Myocyte (in vitro differentiated cells): ENCODE results near the gene MEIKIN. TPM values are rescaled to one million over a fixed set of nuclear protein-coding genes. Genes with fewer than 3 reads are reported as not detected.
A peak's percentile ranks its signal among the peaks of the same experiment; 100 is the strongest.

Source experiments
- DNase-seq: peaks from one replicate; pipeline ENCODE4 v3.0.0-alpha.2; 2012; ENCODE audit warnings: low read depth
- polyA plus RNA-seq: library from polyadenylated mRNA; unstranded; fragments of >200 nt; gene quantifications from one replicate; pipeline ENCODE4 v1.2.1, GENCODE V29; 2012; ENCODE audit warnings: missing spikeins
- total RNA-seq: library from RNA; depleted of rRNA; stranded (reverse); fragments of >200 nt; gene quantifications from 2 replicates; pipeline ENCODE4 v1.2.3, GENCODE V29; 2014

The MEIKIN gene
- total RNA-seq: not detected in 2 replicates
- polyA plus RNA-seq: not detected

GRCh38 chr5:131945551-131946168 is at the start of gene MEIKIN:
MEIKIN (minus strand) TSS chr5:131945663; CDS start chr5:131945505, 158 bp downstream.
- no peak for DNase-seq

GRCh38 chr5:131994533-131995226 is 49.2 kb upstream of the MEIKIN start:
- no peak for DNase-seq

GRCh38 chr5:131994090-131994489 is 48.6 kb upstream of the MEIKIN start:
- DNase-seq: no peak

GRCh38 chr5:131993676-131994075 is 48.2 kb upstream of the MEIKIN start:
- no peak for DNase-seq

- DNase-seq: no peak
Observed at GRCh38 chr5:131992370-131992769, 46.9 kb upstream of the MEIKIN start.

- no peak for DNase-seq
Observed at GRCh38 chr5:131991593-131992324, 46.3 kb upstream of the MEIKIN start.

- DNase-seq: no peak
Observed at GRCh38 chr5:131990716-131991115, 45.3 kb upstream of the MEIKIN start.

- no peak for DNase-seq
Observed at GRCh38 chr5:131988601-131989000, 43.1 kb upstream of the MEIKIN start.

- no peak for DNase-seq
Observed at GRCh38 chr5:131987251-131987650, 41.8 kb upstream of the MEIKIN start.

- DNase-seq: no peak
Observed at GRCh38 chr5:131986161-131986912, 40.9 kb upstream of the MEIKIN start.

- DNase-seq: peak; percentile 22
Observed at GRCh38 chr5:131984956-131985665, 39.6 kb upstream of the MEIKIN start.

GRCh38 chr5:131983244-131983771 is 37.8 kb upstream of the MEIKIN start:
- no peak for DNase-seq

GRCh38 chr5:131981516-131981915 is 36.1 kb upstream of the MEIKIN start:
- DNase-seq: no peak

GRCh38 chr5:131980696-131981095 is 35.2 kb upstream of the MEIKIN start:
- DNase-seq: no peak

GRCh38 chr5:131979816-131980215 is 34.4 kb upstream of the MEIKIN start:
- no peak for DNase-seq

- DNase-seq: no peak
Observed at GRCh38 chr5:131977212-131977604, 31.7 kb upstream of the MEIKIN start.

GRCh38 chr5:131976414-131977211 is 31.1 kb upstream of the MEIKIN start:
- DNase-seq: no peak

GRCh38 chr5:131974956-131975726 is 29.7 kb upstream of the MEIKIN start:
- DNase-seq: no peak

- no peak for DNase-seq
Observed at GRCh38 chr5:131974622-131974955, 29.1 kb upstream of the MEIKIN start.
